Non-pigmented ciliary epithelial cell (primary cell): Measurements from ENCODE around the gene LARGE1.

ENCODE experiments used
- DNase-seq: peaks from one replicate; pipeline ENCODE4 v3.0.0-alpha.2; 2010; ENCODE audit warnings: low read depth

Gene LARGE1

DNA sequence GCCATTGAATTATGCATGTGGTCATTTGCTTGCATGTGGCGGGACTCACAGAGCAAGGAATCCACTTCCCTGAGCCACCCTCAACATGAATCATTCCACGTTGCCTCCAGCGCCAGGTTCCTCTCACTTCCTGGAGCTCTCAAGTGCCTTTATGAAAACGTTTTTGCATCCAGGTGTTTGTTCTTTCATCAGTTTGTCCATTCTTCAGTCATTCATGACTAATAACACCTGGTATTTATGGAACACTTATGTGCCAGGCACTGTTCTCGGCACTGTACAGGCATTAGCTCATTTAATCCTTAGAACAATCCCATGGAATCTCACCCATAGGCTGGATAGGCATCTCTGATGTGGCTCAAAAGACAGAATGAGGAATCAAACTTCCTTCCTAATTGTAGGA is 606.0 kb downstream of the LARGE1 start:
- DNase-seq, result no peak

DNA sequence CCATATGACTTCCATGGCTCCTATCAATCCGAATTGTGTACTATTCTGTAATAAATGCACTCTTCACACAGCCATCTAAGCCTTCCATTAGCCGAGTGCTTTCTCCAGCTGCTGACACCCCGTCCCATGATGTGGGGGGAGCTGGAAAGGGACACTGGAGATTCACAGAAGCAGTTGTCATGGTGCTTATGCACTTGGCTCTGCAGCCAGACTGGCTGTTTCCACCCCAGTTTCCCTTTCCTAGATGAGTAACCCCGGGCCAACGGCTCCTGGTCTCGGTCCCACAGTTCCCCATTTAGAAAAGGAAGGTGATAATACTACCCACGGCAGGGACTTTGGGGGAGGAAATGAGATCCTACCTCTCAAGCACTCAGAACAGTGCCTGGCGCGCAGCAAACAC is 617.2 kb downstream of the LARGE1 start:
- DNase-seq, result no peak

DNA sequence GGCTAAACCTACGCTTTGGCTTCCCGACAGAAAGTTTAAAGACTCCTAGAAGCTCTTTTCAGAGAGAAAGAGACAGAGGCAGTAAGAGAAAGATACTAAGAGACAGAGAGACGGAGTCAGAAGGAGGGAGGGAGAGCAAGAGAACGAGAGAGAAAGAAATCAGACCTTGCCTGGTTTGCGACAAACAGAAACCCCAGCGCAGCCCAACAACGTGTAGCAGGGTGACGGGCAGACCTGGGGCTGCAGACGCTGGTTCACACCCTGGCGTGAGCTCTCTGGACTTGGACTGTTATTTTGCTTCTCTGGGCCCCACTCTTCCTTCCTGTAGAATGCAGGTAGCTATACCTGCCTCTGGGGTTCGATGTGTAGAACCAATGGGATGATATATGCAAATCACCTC is 617.7 kb downstream of the LARGE1 start:
- DNase-seq, result no peak

DNA sequence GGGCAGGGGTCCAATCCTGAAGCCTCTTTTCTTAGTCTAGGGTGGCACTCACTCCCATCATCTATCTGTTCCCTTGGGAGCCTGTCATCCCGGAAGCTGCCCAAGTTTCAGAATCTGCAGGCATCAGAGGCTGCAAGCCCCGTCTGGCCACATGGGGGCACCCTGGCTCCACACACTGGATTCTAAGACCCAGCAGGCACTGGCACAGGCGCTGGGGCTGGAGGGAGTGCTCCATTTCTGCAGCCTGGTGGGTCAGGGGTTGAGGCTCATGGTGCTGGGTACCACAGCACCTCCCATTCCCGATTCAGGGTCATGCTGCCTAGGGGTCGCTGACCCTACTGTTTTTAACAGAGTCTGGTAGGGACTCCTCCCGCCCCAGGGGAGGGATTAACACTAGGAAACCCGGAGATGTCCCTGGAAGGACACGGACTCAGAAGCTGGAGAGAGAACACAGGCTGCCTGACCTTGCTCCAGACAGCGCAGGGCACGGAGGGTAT is 618.2 kb downstream of the LARGE1 start:
- no peak for DNase-seq

DNA sequence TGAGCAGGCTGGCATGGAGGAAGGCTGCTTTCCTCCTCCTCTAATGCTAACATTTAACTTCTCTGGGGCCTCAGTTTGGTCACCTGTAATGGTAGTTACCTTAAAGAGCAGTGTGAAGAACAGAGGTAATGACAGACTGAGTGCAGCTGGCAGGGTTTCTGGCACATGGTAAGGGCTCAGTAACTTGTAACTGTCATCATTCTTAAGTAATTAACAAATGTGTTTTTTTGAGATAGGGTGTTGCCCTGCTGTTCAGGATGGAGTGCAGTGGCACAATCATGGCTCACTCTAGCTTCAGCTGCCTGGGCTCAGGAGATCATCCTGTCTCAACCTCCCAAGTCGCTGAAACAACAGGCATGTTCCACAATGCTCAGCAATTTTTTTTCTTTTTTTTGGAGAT is 620.1 kb downstream of the LARGE1 start:
- no peak for DNase-seq

DNA sequence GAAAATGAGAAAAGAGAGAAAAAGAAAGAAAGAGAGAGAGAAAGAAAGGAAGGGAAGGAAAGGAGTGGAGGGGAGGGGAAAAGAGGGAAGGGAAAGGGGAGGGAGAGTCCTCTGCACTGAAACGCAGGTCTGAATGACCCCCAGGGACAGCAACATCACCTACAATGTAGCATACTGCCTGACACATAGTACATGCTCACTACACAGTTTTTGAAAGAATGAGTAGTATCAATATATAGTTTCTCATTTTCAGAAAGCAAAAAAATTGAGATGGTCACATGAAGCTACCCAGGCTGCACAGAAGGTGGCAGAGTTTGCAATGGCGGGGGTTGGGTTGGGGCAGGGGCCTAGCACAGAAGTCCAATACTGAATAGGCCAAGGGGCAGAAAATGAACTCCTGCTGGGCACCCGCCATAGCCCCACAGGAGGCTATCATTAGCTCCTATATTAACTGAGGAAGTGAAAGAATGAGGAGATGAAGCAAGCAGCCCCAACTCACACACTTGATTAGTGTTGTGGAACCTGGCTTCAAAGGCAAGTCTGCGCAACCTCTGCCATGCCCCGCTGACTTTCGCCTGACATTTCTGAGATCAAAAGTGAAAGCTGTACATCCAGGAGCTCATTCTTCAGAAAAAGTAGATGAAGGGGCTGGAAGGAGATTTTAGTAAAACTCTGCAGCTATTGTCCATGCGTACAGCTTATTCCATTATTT is 620.9 kb downstream of the LARGE1 start:
- no peak for DNase-seq

DNA sequence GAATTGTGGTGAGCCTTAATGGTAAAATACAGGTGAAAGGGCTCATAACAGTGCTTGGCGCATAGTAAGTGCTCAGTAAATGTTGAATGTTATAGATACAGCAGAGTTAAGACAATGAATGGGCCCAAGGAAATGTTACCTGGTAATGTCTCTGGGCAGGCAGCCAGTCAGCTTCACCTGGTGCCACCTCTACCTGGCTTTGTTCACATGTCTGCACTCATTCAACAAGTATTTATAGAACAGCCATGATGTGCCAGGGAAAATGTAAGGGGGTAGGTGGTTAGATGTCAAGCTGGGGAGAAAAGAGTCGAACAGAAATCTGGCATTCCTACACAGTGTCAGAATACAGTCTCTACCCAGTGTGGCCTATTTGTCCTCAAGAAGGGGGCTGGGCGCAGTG is 623.3 kb downstream of the LARGE1 start:
- no peak for DNase-seq

DNA sequence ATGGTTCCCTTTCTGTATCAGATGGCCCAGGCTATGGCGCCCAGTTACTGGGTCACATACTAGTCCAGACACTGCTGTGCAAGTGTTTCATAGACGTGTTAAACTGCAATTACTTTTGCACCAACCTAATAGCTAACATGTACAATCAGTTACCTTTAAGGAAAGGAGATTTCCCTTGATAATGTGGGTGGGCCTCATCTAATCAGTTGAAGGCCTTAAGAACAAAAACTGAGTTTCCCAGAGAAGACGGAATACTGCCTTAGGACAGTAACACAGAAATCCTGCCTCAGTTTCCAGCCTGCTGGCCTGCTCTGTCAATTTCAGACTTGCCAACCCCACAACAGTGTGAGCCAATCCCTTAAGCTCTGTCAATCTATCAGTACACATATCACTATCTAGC is 632.2 kb downstream of the LARGE1 start:
- no peak for DNase-seq

DNA sequence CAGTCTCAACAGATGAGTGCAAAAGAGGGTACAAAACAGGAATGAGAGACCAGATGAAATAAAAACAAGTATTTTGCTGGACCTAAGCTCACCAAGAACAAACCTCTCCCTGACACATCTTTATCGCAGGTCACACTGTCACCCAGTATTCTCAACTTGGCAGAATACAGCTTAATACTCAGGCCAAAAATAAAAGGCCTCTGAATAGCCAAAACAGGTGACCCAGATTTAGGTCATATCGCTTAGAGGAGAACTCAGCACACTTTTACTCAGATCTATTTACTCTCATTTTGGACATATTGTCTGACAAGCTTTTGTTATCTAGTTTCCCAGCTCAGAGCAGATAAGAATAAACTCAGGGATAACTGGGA is 645.2 kb downstream of the LARGE1 start:
- no peak for DNase-seq

DNA sequence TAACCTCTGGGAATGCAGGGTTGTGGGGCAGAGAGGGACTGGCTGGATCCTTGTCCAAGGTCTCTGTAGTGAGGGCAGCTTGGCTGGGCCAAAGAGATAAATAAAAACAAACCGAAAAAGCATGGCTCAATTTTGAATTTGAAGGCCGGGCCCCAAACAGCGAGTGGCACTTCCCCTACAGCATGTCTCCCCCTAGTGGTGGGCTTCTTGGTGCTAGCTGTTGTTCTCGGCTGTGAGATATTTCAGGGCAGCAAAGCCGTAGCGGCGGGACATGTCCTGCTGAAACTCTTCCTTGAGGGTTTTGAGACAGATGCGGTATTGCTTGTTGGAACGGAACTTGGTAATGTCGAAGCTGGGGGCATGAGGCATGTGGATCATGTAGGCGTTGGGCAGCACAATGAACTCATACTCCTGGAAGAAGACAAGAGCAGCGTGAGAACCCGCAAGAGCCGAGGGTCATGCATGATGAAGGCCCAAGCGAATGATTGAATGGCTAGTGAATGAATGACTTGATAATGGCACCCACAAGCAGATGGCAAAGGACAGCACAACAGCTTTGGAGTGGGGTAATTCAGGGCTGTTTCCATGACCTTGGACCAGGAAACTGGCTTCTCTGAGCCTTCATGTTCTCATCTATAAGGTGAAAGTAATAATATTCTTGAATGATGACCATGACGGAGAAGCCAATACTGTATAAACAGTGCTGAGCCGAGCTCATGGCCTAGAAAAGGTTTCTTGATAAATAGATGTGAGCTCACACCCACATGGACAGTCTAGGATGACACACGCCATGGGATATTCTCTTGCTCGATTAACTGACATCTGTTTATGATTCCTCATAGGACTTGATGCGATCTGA is 645.8 kb downstream of the LARGE1 start:
- DNase-seq, result no peak

DNA sequence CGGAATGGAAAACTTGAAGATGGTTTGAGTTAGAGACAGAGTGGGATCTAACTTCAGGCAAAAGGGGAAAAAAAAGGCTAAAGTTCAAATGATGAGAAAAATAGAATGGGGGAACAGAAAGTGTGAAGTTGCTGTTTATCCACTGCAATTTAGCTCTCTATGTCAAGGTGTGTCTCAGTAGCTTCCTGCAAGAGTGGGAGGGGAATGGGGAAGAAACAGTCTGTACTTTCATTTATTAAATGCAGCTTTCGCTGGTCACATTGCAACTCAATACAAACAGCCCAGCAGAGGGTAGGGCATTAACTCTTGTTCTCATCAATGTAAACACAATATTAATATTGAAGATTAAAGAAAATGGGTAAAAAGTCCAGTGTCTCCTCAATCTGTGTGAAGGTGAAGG is 647.4 kb downstream of the LARGE1 start:
- no peak for DNase-seq

DNA sequence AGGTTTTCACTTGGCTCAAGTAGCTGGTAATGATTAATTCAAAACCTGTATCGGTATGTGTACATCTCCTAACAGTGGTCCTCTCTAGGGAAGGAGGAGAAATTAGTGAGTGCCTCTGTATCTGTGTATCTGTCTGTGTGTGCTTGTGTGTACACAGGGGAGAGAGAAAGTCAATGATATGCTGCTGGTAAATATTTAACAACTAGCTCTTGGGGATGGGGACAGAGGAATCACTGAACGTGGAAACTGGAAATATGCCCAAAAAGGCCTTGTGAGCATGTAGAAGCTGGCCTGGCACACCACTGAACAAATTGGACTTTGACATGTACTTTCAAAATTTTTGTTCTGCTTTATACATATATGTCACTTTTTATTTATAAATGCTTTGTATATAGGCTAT is 648.1 kb downstream of the LARGE1 start:
- DNase-seq, result no peak

DNA sequence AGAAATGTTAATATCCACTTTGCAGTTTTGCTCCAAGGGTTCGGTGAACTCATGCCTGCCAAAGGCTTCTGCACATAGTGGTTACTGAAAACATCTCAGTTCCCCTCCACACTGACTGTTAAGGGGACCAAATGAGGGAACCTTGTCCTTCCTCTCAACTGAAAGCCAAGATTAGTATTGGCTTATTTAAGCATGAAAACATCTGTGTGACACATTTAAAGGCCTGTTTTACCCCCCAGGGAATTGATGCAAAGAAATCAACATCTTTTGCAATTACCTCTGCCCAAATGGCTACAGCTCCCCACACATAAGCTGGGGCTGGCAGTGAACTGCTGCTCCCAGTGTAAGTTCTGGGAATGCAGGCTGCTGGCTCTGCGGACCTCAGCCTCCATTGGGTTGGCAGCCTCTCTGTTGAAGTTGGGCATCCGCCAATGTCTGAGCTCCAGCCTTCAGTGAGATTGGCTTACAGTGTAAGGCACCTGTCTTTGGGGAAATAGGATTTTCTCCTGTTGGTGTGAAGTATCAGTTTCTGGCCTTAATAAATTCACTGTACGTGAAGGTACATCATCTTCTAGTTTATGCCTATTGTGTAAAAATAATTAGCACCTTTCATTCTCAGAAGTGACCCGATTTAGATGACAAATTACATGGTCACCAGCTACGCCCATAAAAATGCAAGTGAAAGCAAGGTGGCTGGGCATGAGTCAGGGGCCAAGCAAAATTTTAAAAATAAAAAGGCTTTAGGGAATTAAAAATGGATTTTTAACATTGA is 648.7 kb downstream of the LARGE1 start:
- no peak for DNase-seq

DNA sequence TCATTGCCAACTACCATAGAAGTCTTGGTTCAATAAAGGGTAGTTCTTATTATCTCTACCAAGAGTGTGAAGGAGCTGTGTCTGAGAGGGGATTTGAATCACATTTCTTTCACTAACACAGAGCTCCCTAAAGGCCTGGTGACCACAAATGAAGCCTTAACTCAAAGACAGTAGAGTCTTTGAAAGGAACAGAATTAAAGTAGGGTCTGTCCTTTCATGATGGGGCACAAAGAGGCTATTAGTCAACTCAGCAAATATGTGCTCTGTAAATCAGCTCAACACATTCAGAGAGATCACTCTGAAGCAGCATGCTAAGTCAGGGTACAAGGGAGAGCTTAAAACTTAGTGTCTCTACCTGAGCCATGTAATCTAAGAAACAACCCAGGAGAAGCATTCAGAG is 649.7 kb downstream of the LARGE1 start:
- no peak for DNase-seq

DNA sequence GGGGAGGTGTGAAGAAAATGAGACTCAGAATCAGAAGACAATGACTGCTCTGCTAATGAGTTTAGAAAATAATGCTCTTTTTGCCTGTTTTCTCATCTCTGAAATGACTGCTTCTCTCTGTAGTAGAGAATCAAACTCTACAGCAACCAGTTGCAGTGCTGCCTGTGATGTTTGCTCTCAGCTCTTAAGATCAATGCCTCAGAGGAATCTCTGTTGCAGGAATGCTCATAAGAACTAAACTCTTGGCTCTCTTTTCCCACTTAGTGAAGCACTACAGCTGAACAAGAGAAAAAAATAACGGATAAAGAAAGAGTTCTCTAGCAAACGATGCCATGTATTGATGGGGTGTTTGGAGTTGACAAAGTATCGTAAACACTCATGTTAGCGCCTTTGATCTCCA is 658.6 kb downstream of the LARGE1 start:
- DNase-seq, result no peak

DNA sequence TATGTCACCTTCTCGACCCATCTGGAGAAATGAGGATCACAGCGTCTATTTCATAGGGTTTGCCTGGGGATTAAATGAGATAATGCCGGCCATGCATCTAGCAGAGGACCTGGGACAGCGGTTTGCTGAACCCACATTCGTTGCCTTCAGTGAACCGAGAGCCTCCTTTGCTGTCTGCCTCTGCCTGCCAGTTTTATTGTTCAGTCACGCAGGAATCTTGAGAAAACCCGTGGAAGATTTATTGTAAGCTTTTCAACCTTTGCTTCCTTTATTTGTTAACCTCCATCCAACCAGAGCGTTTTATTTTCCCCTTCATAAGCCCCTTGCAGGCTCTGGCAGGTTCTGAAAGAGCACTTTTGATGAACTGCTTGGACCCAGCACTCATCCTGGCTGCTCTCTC is 659.8 kb downstream of the LARGE1 start:
- DNase-seq, result no peak

DNA sequence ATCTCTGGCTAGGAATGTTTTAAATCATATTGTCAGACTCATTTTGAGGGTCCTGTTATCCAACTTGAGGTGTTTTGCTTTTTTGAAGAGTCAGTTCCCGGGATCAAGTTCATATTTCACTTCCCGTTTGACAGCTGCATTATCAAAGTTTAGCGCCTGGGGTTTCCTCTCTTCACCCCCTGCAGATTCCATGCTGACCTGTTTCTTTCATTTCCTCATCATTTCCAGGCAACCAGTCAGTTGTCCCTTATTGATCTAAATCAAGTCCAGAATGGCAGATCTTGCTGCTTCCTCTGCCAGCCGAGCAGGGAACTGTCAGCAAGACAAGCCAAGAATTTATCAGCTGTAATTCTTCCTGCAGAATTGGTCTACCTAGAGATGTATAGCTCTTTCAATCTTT is 664.5 kb downstream of the LARGE1 start:
- no peak for DNase-seq

DNA sequence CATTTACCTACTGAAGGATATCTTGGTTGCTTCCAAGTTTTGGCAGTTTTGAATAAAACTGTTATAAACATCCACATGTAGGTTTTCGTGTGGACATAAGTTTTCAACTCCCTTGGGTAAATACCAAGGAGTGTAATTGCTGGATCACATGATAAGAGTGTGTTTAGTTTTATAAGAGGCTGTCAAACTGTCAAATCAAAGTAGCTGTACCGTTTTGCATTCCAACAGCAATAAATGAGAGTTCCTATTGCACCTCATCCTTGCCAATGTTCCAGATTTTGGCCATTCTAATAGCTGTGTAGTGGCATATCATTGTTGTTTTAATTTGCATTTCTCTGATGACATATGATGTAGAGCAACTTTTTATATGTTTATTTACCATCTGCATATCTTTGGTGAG is 671.3 kb downstream of the LARGE1 start:
- no peak for DNase-seq

DNA sequence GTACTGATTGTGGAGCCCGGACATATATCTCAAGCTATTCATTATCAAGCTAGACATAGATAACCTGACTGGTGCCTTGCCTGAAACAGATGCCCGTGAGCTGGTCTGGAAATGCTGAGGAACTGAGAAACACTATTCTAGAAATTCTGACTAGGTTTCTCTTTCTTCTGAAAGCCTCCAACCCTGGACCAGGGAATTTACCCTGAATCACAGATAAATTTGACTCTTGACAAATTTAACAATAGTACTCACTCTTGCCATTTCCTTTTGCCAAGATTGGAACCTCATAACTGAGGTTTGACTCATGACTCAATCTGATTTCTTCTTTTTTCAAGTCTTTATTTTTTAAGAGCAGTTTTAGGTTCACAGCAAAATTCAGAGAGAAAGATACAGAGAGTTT is 672.5 kb downstream of the LARGE1 start:
- DNase-seq, result no peak

DNA sequence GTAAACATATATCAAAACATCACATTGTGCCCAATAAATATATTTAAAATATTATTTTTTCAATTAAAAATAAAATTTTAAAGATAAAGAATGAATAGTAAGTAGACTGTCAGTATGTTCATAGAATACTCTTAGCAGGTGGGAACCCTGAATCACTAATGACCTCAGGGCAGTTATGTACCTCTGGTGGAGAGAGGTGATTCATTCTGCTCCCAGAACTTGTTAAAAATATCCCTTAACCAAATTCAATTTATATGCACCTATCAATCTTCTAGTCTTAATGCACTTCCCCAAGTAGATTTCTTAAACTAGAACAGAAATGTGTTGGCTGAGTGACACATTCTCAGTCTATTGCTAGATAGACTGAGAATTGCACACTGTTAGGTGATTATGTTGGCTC is 678.2 kb downstream of the LARGE1 start:
- DNase-seq, result no peak

DNA sequence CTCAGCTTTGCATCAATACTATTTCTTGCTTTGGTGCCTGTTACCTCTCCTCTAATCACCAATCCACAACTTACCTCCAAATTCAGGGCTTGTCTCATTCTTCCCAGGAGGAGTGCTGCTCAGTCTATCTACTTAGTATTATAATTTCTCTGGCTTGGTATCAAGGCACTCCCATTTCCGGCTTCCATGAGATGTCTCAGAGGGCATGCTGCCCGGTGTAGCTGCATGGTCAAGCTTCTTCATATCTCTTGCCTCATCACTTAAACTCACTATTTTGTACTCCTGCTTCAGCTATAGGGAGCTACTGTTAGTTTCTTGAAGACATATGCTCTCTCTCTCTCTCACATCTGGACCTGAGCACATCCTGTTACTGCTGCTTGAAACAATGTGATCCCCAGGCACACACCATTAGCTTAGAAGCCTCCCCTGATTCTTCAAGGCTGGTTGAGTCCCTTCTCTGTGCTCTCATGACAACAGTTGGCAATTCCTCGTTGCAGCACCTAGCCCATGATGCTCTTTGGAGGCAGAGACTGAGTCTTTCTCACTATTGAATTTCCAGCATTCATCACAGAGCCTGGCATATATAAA is 679.3 kb downstream of the LARGE1 start:
- DNase-seq, result no peak

DNA sequence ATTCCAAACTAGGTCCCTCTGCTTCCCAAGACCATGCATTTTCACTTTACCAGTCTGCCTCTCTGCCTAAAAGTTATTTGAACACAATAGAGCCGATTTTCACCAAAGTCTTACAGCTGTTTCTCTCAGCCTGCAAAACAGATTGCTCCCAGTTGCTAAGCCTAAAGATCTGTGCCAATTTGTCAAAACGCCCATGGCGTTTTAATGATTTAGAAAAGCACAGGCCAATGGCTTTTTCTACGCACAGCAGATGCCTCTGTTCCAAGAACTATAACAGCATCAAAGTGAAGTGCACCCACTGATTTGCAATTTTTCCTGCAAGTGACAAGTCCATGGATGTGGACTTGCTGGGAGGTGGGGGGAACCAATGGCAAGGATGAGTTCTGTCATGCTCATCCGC is 688.2 kb downstream of the LARGE1 start:
- no peak for DNase-seq
